Kidney epithelial cell (primary cell): ENCODE results near the gene GPR160. TPM values are rescaled to one million over a fixed set of nuclear protein-coding genes. Genes with fewer than 3 reads are reported as not detected.

Source experiments
- DNase-seq: peaks from one replicate; pipeline ENCODE4 v3.0.0-alpha.2; 2010; ENCODE audit warnings: low read depth
- H3K27me3 ChIP-seq: 2 replicates; pipeline ENCODE4 v1.6.0; 2011; ENCODE audit warnings: low read length; ENCODE audit not compliant: control insufficient read depth, insufficient read depth
- H3K36me3 ChIP-seq: 2 replicates; pipeline ENCODE4 v1.5.1; 2011; ENCODE audit warnings: low read length; ENCODE audit not compliant: control insufficient read depth, insufficient read depth
- H3K4me3 ChIP-seq: 2 replicates; pipeline ENCODE4 v1.5.1; 2011; ENCODE audit warnings: low read depth, mild to moderate bottlenecking, control low read depth, low read length
- total RNA-seq: library from RNA; depleted of rRNA; stranded (reverse); fragments of >200 nt; gene quantifications from 2 replicates; pipeline ENCODE4 v1.2.3, GENCODE V29; 2015
- TF ChIP-seq, protein P1 (sequence below): IDR thresholded peaks from 2 replicates; pipeline ENCODE4 v1.5.1; 2011; ENCODE audit warnings: mild to moderate bottlenecking, moderate library complexity, low read length, control low read depth, inconsistent platforms; ENCODE audit not compliant: insufficient read depth, poor library complexity, severe bottlenecking

Gene GPR160
- total RNA-seq, 1 donor from 2014 or later = 14.2 TPM

DNA sequence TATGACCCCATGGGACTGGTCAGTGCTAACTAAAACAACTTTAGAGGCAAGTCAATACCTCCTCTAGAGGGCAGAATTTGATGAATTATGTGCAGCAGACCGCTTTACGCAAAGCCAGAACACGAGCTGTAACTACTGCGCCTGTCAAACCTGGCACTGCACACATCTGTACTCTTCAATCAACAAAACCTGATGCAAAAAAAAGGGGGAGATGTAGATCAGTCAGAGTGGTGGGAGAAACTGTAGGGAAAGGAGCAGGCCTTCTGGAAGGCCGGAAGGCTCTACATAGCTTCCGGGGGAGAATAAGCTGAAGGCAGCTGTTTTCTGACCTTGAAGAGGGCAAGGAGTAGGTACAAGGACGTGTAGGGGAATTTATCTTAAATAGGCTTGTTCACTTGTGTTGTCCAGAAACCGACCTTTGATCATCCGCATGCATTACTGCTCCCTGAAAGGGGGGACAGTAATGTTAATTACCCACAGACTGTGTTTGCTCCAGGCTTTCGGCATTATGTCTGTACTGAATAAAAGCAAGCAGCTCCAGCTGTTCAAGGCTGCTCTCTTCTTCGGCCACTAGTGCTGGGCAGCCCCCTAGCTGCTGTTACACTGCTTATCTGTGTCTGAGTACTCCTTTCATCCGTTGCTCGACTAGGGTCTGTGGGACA lies 41.0 kb downstream of the GPR160 start:
- TF ChIP-seq, protein P1, sequence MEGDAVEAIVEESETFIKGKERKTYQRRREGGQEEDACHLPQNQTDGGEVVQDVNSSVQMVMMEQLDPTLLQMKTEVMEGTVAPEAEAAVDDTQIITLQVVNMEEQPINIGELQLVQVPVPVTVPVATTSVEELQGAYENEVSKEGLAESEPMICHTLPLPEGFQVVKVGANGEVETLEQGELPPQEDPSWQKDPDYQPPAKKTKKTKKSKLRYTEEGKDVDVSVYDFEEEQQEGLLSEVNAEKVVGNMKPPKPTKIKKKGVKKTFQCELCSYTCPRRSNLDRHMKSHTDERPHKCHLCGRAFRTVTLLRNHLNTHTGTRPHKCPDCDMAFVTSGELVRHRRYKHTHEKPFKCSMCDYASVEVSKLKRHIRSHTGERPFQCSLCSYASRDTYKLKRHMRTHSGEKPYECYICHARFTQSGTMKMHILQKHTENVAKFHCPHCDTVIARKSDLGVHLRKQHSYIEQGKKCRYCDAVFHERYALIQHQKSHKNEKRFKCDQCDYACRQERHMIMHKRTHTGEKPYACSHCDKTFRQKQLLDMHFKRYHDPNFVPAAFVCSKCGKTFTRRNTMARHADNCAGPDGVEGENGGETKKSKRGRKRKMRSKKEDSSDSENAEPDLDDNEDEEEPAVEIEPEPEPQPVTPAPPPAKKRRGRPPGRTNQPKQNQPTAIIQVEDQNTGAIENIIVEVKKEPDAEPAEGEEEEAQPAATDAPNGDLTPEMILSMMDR = peak; percentile 18
- Histone ChIP-seq H3K36me3 (no peaks in the 10 kb centered on the region), H3K4me3 (no peak overlapping the region), H3K27me3 (no peaks in the 10 kb centered on the region)
- DNase-seq = no peak

DNA sequence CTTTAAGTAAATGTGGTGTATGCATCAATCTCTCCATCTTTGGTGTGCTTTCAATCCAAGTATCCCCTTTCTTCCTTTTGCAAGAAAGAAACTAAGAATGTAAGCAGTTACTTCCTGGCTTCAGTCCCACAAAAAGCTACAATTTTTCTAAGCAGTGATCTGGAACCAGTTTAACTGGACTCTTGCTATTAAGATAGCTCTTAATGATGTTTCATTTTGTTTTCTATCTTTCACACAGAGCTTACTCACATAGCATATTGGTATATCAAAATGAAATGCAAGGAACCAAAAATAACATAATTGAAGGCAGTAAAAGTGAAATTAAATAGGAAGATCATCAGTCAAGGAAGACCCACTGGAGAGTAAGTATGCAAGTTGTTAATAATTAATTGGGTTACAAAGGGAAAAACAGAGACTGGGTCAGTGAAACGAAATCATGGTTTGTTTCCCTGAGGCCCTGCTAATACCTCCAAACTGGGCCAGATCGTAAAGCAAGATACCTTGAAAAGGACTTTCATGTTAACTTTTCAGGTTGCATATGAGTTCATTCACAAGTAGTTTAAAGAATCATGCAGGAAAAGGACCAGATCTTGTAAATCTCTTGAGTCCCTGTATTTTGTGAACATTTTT lies 41.9 kb downstream of the GPR160 start:
- DNase-seq = peak; percentile 43
- TF ChIP-seq, protein P1 = no peak
- Histone ChIP-seq H3K4me3 (no peak overlapping the region), H3K27me3 (no peaks in the 10 kb centered on the region), H3K36me3 (no peaks in the 10 kb centered on the region)

DNA sequence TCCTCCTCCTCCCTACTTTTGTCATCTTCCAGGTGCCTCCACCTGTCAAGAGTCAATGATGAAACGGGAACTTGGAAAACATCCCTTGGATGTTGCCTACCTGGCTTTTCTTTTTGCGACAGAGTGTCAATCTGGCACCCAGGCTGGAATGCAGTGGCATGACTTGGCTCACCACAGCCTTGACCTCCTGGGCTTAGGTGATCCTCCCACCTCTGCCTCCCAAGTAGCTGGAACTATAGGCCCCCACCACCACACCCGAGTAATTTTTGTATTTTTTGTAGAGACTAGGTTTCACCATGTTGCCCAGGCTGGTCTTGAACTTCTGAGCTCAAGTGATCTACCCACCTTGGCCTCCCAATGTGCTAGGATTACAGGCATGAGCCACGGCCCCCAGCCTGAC lies 42.8 kb downstream of the GPR160 start:
- TF ChIP-seq, protein P1 = no peak
- Histone ChIP-seq H3K36me3 (no peaks in the 10 kb centered on the region), H3K4me3 (no peak overlapping the region), H3K27me3 (no peaks in the 10 kb centered on the region)
- DNase-seq = no peak

DNA sequence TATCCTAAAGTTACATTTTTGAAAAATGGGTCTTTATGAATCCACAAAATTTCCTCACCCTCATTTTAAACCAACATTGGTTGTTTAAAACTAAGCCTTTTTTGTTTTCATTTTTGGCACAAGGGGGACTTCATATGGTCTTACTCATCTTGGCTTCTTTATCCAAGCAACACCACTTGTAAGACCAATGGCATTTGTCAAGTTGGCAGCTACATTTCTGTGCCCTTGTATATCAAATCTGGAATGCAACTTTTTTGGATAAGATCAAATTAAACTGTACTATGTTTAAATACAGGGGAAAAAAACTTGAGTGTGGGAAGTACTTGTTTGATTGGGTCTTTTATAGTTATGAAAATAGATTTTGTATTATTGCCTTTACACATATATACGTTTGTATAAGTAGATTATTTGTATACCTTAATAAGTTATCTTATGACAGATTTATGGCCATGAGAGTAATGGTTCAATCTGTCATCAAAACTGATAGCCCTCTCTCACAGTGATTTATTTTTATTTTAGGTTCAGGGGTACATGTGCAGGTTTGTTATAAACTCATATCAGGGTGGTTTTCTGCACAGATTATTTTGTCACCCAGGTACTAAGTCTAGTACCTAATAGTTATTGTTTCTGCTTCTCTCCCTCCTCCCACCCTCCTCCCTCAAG lies 43.4 kb downstream of the GPR160 start:
- TF ChIP-seq, protein P1 = no peak
- Histone ChIP-seq H3K4me3 (no peak overlapping the region), H3K27me3 (no peaks in the 10 kb centered on the region), H3K36me3 (no peaks in the 10 kb centered on the region)
- no peak for DNase-seq

DNA sequence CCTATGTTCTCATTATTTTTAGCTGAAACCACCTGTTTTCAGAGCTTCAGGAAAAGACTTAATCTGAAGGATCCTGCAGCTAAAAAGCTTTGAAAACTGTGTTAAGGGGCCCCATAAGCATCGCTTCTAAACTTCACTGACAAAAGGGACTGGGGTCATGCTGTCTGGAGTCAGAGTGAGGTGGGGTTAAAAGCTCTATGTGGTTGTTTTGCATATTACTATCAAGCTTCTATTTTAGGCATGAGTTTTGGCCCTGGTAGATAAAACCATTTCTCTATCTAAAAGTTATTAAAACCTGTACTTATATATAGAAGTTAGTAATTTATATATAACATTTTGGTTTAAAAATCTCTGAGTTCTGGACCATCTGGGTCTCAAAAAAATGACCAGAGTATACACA lies 45.5 kb downstream of the GPR160 start:
- TF ChIP-seq, protein P1 = no peak
- Histone ChIP-seq H3K36me3 (no peaks in the 10 kb centered on the region), H3K27me3 (no peaks in the 10 kb centered on the region), H3K4me3 (no peak overlapping the region)
- no peak for DNase-seq
